HepG2 (cell line): ENCODE data around the gene LSM12. TPM values are rescaled to one million over a fixed set of nuclear protein-coding genes. Genes with fewer than 3 reads are reported as not detected.
A peak's percentile ranks its signal among the peaks of the same experiment; 100 is the strongest.

Experiments
- AGO2 ChIP-seq: fragments of 200-400 bp; formaldehyde crosslinking; optimal IDR thresholded peaks from 2 replicates; pipeline ENCODE3; 2017; ENCODE audit warnings: mild to moderate bottlenecking, low read depth, low read length, moderate library complexity
- AKAP8 ChIP-seq: sonication (generic); formaldehyde crosslinking; IDR thresholded peaks from 2 replicates; pipeline ENCODE4 v1.5.1; 2020; ENCODE audit warnings: mild to moderate bottlenecking, missing genetic modification reagents
- ARID4A ChIP-seq: sonication (generic); formaldehyde crosslinking; IDR thresholded peaks from 2 replicates; pipeline ENCODE4 v1.5.0; 2020; ENCODE audit warnings: mild to moderate bottlenecking, missing genetic modification reagents, borderline replicate concordance
- HES4 ChIP-seq: sonication (generic); formaldehyde crosslinking; IDR thresholded peaks from 2 replicates; pipeline ENCODE4 v1.9.0; 2021; ENCODE audit warnings: mild to moderate bottlenecking, missing genetic modification reagents, borderline replicate concordance
- HIC2 ChIP-seq: sonication (generic); formaldehyde crosslinking; IDR thresholded peaks from 2 replicates; pipeline ENCODE4 v1.9.0; 2022; ENCODE audit warnings: low read depth, missing genetic modification reagents
- HMGXB4 ChIP-seq, 2 experiments: sonication (generic) in 1 of 2; formaldehyde crosslinking in 1 of 2; IDR thresholded peaks; 2 replicates each; pipeline versions ENCODE4 v1.4.0 to v1.6.1; 2018 to 2020; ENCODE audit warnings: missing genetic modification reagents in 2 of 2, borderline replicate concordance in 1 of 2, low read depth in 1 of 2, mild to moderate bottlenecking in 1 of 2, missing biosample characterization in 1 of 2
- HNRNPH1 ChIP-seq: fragments of 200-400 bp; formaldehyde crosslinking; optimal IDR thresholded peaks from 2 replicates; pipeline ENCODE3; 2017; ENCODE audit warnings: mild to moderate bottlenecking, low read depth, low read length
- HNRNPL ChIP-seq: fragments of 200-400 bp; formaldehyde crosslinking; IDR thresholded peaks from 2 replicates; pipeline ENCODE4 v1.6.1; 2017; ENCODE audit warnings: mild to moderate bottlenecking, low read depth, low read length
- ISX ChIP-seq: sonication (generic); formaldehyde crosslinking; conservative IDR thresholded peaks from 2 replicates; pipeline ENCODE4 v1.5.0; 2020; ENCODE audit warnings: missing genetic modification reagents
- THAP11 ChIP-seq: IDR thresholded peaks from 2 replicates; pipeline ENCODE4 v1.6.1; 2016; ENCODE audit warnings: missing biosample characterization, missing genetic modification reagents
- ZFP91 ChIP-seq: sonication (generic); formaldehyde crosslinking; IDR thresholded peaks from 2 replicates; pipeline ENCODE4 v1.9.0; 2022; ENCODE audit warnings: missing genetic modification reagents, mild to moderate bottlenecking, borderline replicate concordance
- ZNF225 ChIP-seq: sonication (generic); formaldehyde crosslinking; IDR thresholded peaks from 2 replicates; pipeline ENCODE4 v1.4.0; 2020; ENCODE audit warnings: mild to moderate bottlenecking, missing genetic modification reagents
- ZNF33A ChIP-seq: sonication (generic); formaldehyde crosslinking; IDR thresholded peaks from 2 replicates; pipeline ENCODE4 v1.5.1; 2020; ENCODE audit warnings: missing genetic modification reagents, mild to moderate bottlenecking, moderate library complexity, borderline replicate concordance
- ZNF446 ChIP-seq: sonication (generic); formaldehyde crosslinking; IDR thresholded peaks from 2 replicates; pipeline ENCODE4 v1.5.0; 2020; ENCODE audit warnings: mild to moderate bottlenecking, missing genetic modification reagents
- ZNF552 ChIP-seq: sonication (generic); formaldehyde crosslinking; IDR thresholded peaks from 2 replicates; pipeline ENCODE4 v1.9.0; 2022; ENCODE audit warnings: missing genetic modification reagents, mild to moderate bottlenecking, borderline replicate concordance
- ZNF605 ChIP-seq: sonication (generic); formaldehyde crosslinking; IDR thresholded peaks from 2 replicates; pipeline ENCODE4 v1.8.0; 2022; ENCODE audit warnings: mild to moderate bottlenecking, missing genetic modification reagents
- ZNF678 ChIP-seq: sonication (generic); formaldehyde crosslinking; IDR thresholded peaks from 2 replicates; pipeline ENCODE4 v1.4.0; 2020; ENCODE audit warnings: mild to moderate bottlenecking, missing genetic modification reagents
- polyA plus RNA-seq, 8 experiments: library from polyadenylated mRNA; depleted of rRNA in 3 of 8; stranded (reverse) in 7 of 8; unstranded in 1 of 8; fragments of >200 nt; fragmentation: Illumina TruSeq in 4 of 8; extraction: Trizol in 4 of 8; gene quantifications; 2 replicates each; pipeline versions ENCODE4 v1.2.1 to v1.2.3, GENCODE V29; 2011 to 2016; ENCODE audit warnings: low read depth in 4 of 8, missing spikeins in 1 of 8, mixed read lengths in 1 of 8; ENCODE audit not compliant: insufficient read depth in 1 of 8
- total RNA-seq, 5 experiments: library from RNA; depleted of rRNA; stranded (reverse); fragments of >200 nt; fragmentation: Illumina TruSeq; extraction: Trizol; gene quantifications; 2 replicates each; pipeline ENCODE4 v1.2.3, GENCODE V29; 2016; ENCODE audit warnings: low read depth in 1 of 5

Gene LSM12
- total and polyA plus RNA-seq, 2 of the 13 experiments (the other 11 are each of a cell fraction or from before 2014, with no cell fraction given), result 52.8 to 55.7 TPM

- TF ChIP-seq ARID4A (CRISPR knock-in tag) (peak; percentile 3; the same call in 1 of the 2 replicates), HNRNPH1 (peak; percentile 34), THAP11 (peak; percentile 25; the same call in 1 of the 2 replicates), ZNF678 (CRISPR knock-in tag) (peak; percentile 63; the same call in 1 of the 2 replicates), AKAP8 (peak; percentile 94; the same call in 1 of the 2 replicates), ZNF225 (CRISPR knock-in tag) (peak; percentile 37; the same call in 1 of the 2 replicates), HMGXB4 (CRISPR knock-in tag; IDR thresholded peaks at IDR 0.05; ENCODE audit: borderline replicate concordance in 1 of 2, low read depth in 1 of 2) (peak in 1 of 2 experiments; percentile 52; a peak in 1 of 4 replicates), ISX (CRISPR knock-in tag) (no peak), ZNF446 (CRISPR knock-in tag) (peak; percentile 85; the same call in 1 of the 2 replicates), HIC2 (CRISPR knock-in tag) (peak; percentile 59), ZFP91 (CRISPR knock-in tag) (peak; percentile 67), AGO2 (peak; percentile 79), ZNF605 (peak; percentile 75; the same call in 1 of the 2 replicates), HES4 (peak; percentile 82; the same call in 1 of the 2 replicates), HNRNPL (peak; percentile 63; the same call in 1 of the 2 replicates), ZNF552 (peak; percentile 60; the same call in 1 of the 2 replicates), ZNF33A (CRISPR knock-in tag) (no peak)
Measured at GRCh38 chr17:44004761-44005526, 61.5 kb downstream of the LSM12 start (continued).
